CD4-positive, alpha-beta T cell treated with Interferon alpha-2 for 1 hour (primary cell): ENCODE measurements around the gene GALNT10.

Experiments
- DNase-seq, 2 donors: peaks; one replicate each; pipeline ENCODE4 v3.0.0-alpha.2; 2020 to 2022

GALNT10 gene

GRCh38 chr5:154203798-154204578, 13.5 kb downstream of the GALNT10 start:
- DNase-seq = no peak

GRCh38 chr5:154205441-154206117, 15.0 kb downstream of the GALNT10 start:
- DNase-seq = no peak

- DNase-seq = no peak
Observed at GRCh38 chr5:154206311-154206710, 15.8 kb downstream of the GALNT10 start.

GRCh38 chr5:154207204-154207603, 16.7 kb downstream of the GALNT10 start:
- no peak for DNase-seq

- no peak for DNase-seq
Observed at GRCh38 chr5:154209591-154210081, 19.1 kb downstream of the GALNT10 start.

- no peak for DNase-seq
Observed at GRCh38 chr5:154210163-154210562, 19.6 kb downstream of the GALNT10 start.

- no peak for DNase-seq
Observed at GRCh38 chr5:154211641-154212390, 21.3 kb downstream of the GALNT10 start.

- no peak for DNase-seq
Observed at GRCh38 chr5:154213592-154213991, 23.1 kb downstream of the GALNT10 start.

- no peak for DNase-seq
Observed at GRCh38 chr5:154214371-154215106, 24.0 kb downstream of the GALNT10 start.

GRCh38 chr5:154215571-154216325, 25.2 kb downstream of the GALNT10 start:
- DNase-seq = no peak

- DNase-seq = no peak
Observed at GRCh38 chr5:154217462-154217861, 26.9 kb downstream of the GALNT10 start.

- DNase-seq = no peak
Observed at GRCh38 chr5:154218786-154219185, 28.3 kb downstream of the GALNT10 start.

GRCh38 chr5:154220625-154221024, 30.1 kb downstream of the GALNT10 start:
- no peak for DNase-seq

- peak; percentile 45 to 66 for DNase-seq
Observed at GRCh38 chr5:154221371-154221896, 30.9 kb downstream of the GALNT10 start.

GRCh38 chr5:154222414-154222813, 31.9 kb downstream of the GALNT10 start:
- no peak for DNase-seq

GRCh38 chr5:154223320-154223719, 32.8 kb downstream of the GALNT10 start:
- DNase-seq = no peak

GRCh38 chr5:154227090-154227489, 36.6 kb downstream of the GALNT10 start:
- no peak for DNase-seq

GRCh38 chr5:154228696-154229095, 38.2 kb downstream of the GALNT10 start:
- DNase-seq = no peak

GRCh38 chr5:154230526-154230925, 40.0 kb downstream of the GALNT10 start:
- no peak for DNase-seq

- no peak for DNase-seq
Observed at GRCh38 chr5:154234551-154234950, 44.0 kb downstream of the GALNT10 start.

GRCh38 chr5:154236011-154236410, 45.5 kb downstream of the GALNT10 start:
- DNase-seq = no peak
